HG03280 (cell line): ENCODE data around the gene ANTXR2.
"Not testable (repeated sequence)": the region's sequence is repeated elsewhere in the genome, so short reads cannot be mapped to it uniquely, and the experiment has no call there.

Experiments used
- ATAC-seq: cut with Tn5 transposase; IDR thresholded peaks from one replicate; pipeline ENCODE4 v1.9.1; 2021; ENCODE audit warnings: mild to moderate bottlenecking, moderate library complexity; ENCODE audit not compliant: unreplicated experiment

ANTXR2 gene

GRCh38 chr4:79923281-79923680 is 149.7 kb downstream of the ANTXR2 start:
- ATAC-seq: no peak

- ATAC-seq: no peak
Measured at GRCh38 chr4:79922011-79922410, 151.0 kb downstream of the ANTXR2 start.

- ATAC-seq: no peak
Measured at GRCh38 chr4:79920163-79920853, 152.7 kb downstream of the ANTXR2 start.

GRCh38 chr4:79918292-79918691 is 154.7 kb downstream of the ANTXR2 start:
- ATAC-seq: no peak

GRCh38 chr4:79917246-79917645 is 155.8 kb downstream of the ANTXR2 start:
- peak; percentile 82 for ATAC-seq

GRCh38 chr4:79915246-79915645 is 157.8 kb downstream of the ANTXR2 start:
- no peak for ATAC-seq

GRCh38 chr4:79913581-79913980 is 159.4 kb downstream of the ANTXR2 start:
- no peak for ATAC-seq

- no peak for ATAC-seq
Measured at GRCh38 chr4:79907001-79907400, 166.0 kb downstream of the ANTXR2 start.

GRCh38 chr4:79906303-79906702 is 166.7 kb downstream of the ANTXR2 start:
- no peak for ATAC-seq

- ATAC-seq: no peak
Measured at GRCh38 chr4:79905212-79905611, 167.8 kb downstream of the ANTXR2 start.

GRCh38 chr4:79904331-79904730 is 168.7 kb downstream of the ANTXR2 start:
- ATAC-seq: no peak

GRCh38 chr4:79900182-79900581 is 172.8 kb downstream of the ANTXR2 start:
- no peak for ATAC-seq

- no peak for ATAC-seq
Measured at GRCh38 chr4:79899481-79899880, 173.5 kb downstream of the ANTXR2 start.

GRCh38 chr4:79898055-79898454 is 175.0 kb downstream of the ANTXR2 start:
- ATAC-seq: no peak

- ATAC-seq: no peak
Measured at GRCh38 chr4:79897174-79897573, 175.9 kb downstream of the ANTXR2 start.

- no peak for ATAC-seq
Measured at GRCh38 chr4:79893456-79893855, 179.6 kb downstream of the ANTXR2 start.

- ATAC-seq: not testable (repeated sequence)
Measured at GRCh38 chr4:79889026-79889425, 184.0 kb downstream of the ANTXR2 start.

GRCh38 chr4:79886557-79886956 is 186.5 kb downstream of the ANTXR2 start:
- ATAC-seq: no peak

- ATAC-seq: no peak
Measured at GRCh38 chr4:79886021-79886420, 187.0 kb downstream of the ANTXR2 start.

- ATAC-seq: no peak
Measured at GRCh38 chr4:79883290-79883689, 189.7 kb downstream of the ANTXR2 start.

- ATAC-seq: no peak
Measured at GRCh38 chr4:79882806-79883205, 190.2 kb downstream of the ANTXR2 start.

GRCh38 chr4:79881407-79881806 is 191.6 kb downstream of the ANTXR2 start:
- ATAC-seq: no peak

- no peak for ATAC-seq
Measured at GRCh38 chr4:79877511-79877910, 195.5 kb downstream of the ANTXR2 start.
